ENCODE results near the gene PLCZ1.
"Not testable (repeated sequence)": the region's sequence is repeated elsewhere in the genome, so short reads cannot be mapped to it uniquely, and the experiment has no call there.

The PLCZ1 gene, protein sequence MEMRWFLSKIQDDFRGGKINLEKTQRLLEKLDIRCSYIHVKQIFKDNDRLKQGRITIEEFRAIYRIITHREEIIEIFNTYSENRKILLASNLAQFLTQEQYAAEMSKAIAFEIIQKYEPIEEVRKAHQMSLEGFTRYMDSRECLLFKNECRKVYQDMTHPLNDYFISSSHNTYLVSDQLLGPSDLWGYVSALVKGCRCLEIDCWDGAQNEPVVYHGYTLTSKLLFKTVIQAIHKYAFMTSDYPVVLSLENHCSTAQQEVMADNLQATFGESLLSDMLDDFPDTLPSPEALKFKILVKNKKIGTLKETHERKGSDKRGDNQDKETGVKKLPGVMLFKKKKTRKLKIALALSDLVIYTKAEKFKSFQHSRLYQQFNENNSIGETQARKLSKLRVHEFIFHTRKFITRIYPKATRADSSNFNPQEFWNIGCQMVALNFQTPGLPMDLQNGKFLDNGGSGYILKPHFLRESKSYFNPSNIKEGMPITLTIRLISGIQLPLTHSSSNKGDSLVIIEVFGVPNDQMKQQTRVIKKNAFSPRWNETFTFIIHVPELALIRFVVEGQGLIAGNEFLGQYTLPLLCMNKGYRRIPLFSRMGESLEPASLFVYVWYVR

DNA sequence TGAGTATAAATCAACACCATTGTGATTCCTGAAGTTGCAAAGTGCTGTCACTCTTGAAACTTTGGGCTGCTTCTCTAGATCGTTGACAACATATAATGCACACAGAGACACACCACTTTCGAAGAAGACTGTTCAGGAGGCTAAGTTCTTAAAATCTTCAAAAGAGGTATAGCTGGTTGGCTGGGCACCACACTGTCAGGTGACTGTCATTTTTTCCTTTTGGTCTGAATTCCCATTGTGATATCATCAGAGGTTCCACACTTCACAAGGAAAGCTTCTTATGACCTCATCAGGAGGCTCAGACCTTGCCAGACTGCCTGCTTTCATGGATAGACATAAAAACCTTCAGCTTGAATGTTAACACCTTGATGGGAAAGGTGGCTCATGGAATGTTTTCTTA, at the start of gene PLCZ1, which contains the start of gene CAPZA3:
Gene PLCZ1 (minus strand): TSS at position 194 of the 400 bp plus-strand sequence. CDS start 641 bp downstream, outside the sequence.
Gene CAPZA3 (plus strand): TSS at position 301 of the 400 bp plus-strand sequence. CDS start 150 bp downstream, outside the sequence.
- DNase-seq: no peak

DNA sequence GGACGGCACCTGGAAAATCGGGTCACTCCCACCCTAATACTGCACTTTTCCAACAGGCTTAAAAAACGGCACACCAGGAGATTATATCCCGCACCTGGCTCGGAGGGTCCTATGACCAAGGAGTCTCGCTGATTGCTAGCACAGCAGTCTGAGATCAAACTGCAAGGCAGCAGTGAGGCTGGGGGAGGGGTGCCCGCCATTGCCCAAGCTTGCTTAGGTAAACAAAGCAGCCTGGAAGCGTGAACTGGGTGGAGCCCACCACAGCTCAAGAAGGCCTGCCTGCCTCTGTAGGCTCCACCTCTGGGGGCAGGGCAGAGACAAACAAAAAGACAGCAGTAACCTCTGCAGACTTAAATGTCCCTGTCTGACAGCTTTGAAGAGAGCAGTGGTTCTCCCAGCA, 47.7 kb upstream of the PLCZ1 start:
- DNase-seq: not testable (repeated sequence)

DNA sequence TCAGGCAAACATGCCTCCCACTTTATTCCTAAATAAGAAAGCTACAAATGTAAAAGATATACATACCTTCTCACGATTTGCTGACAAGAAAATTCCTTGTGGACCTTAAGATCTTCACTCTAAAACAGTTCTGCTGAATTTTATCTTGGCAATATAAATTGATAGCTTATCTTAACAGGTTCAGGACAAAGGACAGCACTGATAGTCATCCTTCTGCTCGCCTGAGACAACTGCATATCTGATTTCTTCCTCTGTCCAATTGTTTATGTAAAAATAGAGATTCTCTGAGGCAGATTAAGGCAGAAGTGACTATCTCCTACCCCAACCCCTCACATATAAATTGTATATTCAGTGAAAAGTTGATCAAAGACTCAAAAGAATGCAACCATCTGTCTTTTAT, 45.0 kb upstream of the PLCZ1 start:
- DNase-seq: no peak

DNA sequence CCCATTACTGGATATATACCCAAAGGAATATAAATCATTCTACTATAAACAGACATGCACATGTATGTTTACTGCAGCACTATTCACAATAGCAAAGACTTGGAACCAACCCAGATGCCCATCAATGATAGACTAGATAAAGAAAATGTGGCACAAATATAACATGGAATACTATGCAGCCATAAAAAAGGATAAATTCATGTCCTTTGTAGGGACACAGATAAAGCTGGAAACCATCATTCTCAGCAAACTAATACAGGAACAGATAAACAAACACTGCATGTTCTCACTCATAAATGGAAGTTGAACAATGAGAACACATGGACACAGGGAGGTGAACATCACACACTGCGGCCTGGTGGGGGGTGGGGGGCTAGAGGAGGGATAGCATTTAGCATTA, 28.7 kb upstream of the PLCZ1 start:
- DNase-seq: not testable (repeated sequence)

DNA sequence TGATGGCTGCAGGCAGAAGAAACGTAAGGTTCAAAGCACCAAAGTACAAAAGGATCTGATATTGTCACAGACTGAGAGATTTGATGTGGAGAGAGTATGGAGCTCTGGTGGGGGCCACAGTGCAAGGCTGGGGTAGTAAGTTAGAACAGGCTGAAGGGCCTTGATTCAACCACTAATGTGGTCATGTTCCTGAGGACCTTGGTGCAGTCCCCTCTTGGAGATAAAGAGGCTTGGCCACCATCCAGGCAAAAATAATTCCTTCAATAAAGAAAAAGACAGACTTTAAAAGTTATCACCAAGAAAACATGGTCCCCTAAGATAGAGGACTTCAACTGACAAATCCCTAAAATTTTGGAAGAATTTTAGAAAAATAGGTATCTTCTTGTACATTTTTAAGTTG, 17.5 kb upstream of the PLCZ1 start:
- DNase-seq: no peak

DNA sequence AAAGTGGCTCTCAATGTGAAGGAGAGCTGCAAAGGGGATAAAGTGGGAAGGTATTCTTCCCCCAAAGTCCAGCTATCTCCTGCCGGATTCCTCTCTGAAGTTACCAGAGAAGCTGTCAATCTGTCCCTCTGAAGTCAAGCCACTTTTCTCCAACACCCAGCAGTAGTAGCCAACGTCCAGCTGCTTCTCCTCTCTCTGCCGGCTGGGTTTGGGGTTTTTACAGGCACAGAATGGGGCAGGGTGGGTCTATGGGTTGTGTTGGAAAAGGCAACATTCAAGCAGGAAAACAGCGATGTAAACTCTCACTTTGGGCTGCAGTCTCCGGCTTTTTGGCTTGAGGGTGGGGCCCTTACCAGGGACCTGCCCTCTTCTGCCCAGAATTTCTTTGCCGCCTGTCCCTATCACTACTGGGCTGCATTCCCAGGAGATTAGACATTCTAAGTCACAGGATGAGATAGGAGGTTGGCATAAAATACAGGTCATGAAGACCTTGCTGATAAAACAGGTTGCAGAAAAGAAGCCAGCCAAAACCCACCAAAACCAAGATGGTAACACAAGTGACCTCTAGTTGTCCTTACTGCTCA, 16.4 kb upstream of the PLCZ1 start:
- DNase-seq: no peak

DNA sequence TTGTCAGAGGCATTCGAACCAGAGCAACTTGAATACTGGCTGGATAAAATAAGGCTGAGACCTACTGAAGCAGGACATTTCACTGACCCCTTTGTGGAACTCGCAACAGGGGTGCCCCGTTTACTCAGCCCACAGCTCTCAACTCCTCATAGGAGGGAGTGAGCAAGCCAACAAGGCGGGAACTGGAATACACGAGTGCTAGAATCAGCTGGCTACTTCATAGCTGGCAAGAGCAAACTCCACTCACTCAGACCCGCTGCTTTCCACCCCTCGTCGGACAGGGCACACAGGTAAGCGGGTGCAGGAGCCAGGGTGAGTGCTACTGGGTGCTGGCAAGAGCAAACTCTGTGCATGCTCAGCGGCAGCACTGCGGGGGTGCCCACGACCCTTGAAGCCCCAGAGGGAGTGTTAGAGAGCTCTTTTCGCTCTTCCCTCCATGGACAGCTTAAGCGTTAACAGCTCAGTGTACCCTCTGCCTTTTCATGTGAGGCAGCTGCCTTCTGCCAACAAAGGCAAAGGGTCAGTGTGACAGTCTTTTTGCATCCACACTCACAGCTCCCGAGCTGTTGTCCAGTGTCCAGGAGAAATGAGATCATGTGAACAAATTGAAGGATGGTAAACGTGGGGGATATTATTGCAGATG, 15.8 kb upstream of the PLCZ1 start:
- no peak for DNase-seq

DNA sequence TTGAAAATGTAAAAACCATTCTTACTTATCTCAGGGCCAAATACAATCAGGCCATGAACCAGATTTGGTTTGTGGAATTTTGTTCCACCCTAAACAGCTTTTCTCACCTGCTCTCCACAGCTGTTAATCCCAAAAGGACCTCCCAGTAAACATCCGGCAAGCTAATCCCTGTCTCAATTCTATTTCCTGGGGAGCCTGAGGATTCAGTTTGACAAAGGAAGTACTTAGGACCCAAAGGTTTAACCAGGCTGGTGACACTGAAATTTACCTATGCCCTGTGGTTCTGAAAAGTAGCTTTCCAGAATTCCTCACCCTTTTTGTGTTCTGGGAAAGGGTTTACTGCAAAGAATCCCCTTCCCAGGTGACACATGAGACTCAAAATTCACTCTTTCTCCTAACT, 15.1 kb upstream of the PLCZ1 start:
- DNase-seq: no peak

DNA sequence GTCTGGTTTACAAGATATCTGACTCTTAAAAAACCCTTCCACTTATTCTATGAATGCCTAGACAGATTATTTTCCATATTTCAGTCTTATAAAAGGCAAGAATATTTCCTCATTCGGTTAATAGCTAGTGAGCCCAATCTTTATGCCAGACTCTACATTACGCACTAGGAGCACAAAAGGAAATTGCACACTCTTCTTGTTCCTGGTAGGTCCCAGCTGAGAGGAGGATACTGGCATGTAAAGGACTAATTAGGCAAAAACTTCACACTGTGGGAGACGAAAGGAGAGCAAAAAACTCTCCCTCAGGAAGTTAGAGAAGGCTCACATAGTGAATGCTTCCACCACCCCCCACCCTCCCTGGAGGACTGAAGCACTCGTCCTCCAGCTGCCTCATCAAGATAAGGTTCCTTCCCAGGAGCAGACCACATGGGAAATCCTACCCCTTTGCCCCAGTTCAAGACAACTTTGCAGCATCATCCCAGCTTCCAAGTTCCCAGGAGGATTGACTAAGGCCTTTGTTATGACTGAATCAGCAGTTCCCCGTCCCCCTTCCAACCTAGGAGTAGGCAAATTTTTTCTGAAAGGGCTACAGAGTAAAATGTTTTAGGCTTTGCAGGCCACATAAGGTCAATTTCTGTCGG, 14.6 kb upstream of the PLCZ1 start:
- no peak for DNase-seq

DNA sequence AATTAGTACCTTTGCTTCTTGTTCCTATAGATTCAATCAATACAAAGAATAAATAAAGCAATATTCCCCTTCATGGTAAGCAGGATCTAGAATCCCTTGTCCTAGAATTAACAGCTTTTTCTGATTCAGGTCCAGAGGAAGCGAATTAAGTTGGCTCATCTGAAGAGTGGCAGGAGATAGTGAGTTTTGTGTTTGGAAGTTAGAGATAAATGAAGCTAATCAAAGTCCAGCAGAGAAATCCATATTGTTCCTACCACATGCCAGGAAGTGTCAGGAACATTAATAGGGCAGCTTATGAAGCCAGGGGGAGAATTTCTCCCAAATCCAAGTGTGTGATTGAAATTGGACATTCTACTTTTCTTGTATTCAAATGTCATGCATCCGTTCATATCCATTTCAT, 14.1 kb upstream of the PLCZ1 start:
- no peak for DNase-seq

DNA sequence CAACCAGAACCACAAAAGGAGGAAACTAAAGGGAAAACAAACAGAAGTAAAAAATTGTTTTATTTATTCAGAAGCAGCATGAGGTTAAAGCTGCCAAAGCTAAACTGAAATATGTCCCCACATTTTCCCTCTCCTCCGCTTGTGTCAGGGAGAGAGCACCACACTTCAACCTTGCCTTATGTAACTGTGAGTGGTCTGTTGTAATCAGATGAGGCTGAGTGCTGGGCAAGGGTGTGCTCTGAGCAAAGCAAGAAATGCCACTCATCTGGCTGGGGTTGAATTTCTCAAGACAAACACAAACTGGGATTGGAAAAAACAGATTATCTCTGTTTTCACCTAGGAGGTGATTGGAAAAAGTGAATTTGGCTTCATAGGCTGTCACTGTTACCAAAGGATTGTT, 12.3 kb upstream of the PLCZ1 start:
- peak in 1 of 3 experiments; percentile 29 for DNase-seq

DNA sequence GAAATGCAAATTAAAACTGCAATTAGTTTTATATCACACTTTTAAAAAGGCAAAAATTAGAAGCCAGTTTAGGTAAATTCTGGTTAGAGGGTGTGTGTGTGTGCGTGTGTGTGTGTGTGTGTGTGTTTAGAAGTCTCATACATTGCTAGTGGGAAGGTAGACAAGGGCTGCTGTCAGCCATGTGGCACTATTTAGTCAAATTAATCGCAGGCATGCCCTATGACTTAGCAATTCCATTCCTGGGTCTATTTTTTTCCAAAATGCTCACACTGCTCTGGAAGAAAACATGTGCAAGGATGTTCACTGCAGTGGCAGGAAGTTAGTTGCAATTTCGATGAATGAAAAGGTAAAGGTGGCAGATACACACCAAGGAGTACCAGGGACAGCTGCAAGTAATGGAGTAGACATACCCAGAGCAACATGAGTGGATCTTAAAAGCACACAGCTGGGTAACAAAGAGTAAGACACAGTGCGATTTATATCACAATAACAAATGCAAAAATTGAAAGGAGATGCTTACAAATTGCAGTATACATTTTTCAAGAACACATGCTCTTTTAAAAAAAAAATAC, 11.7 kb upstream of the PLCZ1 start:
- no peak for DNase-seq

DNA sequence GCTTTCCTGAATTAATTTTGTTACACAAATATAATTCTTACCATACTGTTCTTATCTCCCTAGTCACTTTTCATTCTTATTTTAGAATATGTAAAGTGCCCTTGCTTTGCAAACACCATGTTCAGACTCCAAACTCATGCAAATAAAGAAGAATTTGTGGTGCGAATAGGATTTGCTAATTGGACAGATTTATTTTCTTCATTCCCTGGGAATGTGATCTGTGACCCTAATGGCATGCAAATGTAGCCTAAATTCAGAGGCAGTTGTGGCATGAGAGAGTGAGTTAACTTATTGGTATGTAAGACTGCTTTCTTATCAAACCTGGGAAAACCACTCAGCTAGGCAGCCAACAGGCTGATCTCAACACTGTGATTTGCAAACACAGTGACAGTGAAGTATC, 10.1 kb upstream of the PLCZ1 start:
- DNase-seq: no peak

DNA sequence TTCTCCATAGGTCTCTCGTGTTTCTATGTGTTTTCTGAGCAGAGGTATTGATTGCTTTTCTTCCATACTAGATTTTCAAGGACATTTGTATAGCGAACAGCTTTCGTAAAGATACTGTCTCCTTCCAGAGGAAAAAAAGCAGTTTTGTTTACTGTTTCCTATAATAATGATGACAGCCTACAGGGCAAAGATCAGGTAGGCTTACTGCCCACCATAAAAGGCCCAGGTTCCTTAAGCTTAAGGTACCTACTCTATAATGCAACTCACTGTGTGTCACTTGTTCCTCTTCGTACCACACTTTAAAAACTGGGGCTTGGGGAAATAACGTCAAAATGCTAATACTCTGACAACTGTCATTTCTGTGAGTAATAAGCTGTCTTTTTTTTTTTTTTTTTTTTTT, 6.7 kb downstream of the PLCZ1 start:
- no peak for DNase-seq

DNA sequence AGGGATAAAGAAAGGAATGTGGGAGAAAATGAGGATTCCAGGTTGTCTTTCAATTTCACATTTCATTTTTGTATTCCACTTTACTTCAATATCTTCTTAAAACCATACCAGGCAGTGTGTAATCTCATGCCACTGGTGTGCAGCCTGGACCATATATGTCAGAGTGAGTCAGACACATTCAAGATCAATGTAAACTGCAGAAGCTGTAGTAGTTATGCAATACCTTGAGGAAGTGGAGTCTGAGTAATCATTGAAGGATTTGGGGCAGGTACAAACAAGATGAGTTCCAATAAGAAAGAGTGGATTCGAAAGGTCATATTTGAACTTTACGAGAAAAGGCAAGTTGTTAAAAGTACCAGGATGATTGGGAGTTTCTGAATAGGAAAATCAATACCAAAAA, 14.1 kb downstream of the PLCZ1 start:
- no peak for DNase-seq

DNA sequence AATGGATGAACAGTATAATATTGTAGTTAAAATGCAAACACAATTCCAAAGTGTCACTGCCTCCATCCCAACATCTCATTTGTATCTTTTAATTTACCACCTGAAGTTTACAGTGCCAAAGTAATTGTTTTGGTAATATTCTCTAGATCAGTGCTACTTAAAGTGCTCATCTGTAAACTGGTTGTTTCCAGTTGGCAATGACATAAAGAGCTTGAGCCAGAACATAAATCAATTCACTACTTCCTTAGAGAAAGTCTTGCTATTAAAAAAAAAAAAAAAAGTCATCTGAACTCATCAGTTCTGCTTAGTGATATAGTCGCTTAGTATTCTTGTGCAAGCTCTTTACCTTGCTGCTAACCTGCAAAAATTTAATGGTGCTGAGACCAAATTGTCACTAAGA, 16.4 kb downstream of the PLCZ1 start:
- DNase-seq: peak in 1 of 3 experiments; percentile 25

DNA sequence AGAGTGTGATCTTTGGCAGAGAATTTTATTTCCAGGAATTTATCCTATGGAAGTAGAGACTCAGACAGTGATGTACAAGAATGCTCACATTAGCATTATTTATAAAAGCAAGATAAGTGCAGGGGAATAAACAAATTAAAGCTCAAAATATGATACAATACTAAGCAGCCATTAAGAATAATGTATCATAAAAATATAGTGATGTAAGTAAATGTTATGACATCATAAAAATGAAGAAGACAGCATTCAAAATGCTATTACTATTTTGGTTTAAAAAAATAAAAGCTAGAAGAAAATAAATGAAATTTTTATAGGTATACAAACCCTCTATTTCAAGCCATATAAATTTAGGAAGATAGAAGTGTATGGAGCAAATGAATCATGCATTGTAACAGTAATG, 17.1 kb downstream of the PLCZ1 start:
- no peak for DNase-seq

DNA sequence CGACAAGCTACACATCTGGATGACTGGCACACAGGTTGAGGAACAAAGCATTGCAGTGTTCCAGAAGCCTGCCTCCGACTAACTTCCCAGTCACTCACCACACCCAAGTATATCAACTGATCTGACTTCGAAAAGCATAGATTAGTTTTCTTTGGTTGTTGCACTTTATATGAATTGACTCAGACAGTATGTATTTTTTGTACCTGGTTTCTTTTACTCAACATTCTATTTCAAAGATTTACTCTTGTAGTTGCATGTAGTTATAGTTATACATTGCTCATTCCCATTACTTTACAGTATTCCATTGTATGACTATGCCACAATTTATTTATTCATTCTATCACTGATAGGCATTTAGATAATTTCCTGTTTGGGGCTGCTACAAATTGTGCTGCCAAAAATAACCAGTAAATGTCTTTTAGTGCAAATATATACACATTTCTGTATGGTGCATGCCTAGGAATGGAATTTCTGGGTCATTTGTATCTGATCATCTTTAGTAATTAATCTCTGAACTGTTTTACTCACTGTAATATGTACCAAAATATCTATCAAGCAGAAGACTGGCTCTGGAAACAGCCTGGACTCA, 17.8 kb downstream of the PLCZ1 start:
- no peak for DNase-seq

DNA sequence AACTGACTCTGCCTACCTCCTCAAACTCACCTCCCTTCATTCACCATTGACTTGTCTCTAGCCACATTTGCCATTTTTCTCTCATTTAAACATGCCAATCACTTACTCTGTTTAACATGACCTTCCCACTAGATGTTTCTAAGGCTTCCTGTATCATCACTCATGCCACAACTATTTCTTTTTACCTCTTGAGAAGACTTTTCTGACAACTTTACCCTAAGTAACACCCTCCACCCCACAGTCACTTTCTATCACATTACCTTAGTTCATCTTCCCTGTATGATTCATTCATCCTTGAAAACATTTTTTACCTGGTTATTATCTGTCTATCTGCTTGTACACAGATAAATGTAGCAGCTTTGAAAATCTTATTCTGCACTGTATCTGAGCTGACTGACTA, 19.4 kb downstream of the PLCZ1 start:
- DNase-seq: no peak

DNA sequence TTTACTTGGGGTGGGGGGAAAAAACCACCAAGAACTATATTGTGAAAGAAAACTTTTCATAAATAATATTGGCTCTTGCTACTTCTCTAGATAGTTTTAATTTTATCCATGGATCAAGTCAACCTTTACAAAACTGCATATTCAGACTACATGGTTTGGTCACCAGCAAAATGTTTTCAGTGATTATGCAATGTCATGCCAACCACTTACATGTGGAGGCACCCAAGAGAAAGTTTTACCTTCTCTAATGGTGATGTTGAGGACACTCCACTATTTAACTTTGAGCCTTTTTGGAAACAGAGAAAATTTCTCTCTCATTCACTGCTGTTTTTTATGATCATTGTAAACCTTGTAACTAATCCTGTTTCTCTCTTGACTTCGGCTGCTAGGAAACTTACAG, 21.6 kb downstream of the PLCZ1 start:
- no peak for DNase-seq

DNA sequence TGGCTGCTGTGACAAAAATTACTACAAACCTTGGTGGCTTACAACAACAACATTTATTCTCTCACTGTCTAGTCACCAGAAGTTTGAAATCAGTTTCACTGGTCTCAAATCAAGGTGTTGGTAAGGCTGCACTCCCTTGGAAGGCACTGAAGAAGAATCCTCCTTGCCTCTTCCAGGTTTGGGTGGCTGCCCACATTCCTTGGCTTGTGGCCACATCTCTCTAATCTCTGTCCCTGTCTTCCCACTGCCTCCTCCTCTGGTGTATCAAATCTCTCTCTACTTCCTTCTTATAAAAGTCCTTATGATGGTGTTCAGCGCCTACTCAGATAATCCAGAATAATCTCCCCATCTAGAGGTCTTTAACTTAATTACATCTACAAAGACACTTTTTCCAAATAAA, 31.0 kb downstream of the PLCZ1 start:
- DNase-seq: no peak

DNA sequence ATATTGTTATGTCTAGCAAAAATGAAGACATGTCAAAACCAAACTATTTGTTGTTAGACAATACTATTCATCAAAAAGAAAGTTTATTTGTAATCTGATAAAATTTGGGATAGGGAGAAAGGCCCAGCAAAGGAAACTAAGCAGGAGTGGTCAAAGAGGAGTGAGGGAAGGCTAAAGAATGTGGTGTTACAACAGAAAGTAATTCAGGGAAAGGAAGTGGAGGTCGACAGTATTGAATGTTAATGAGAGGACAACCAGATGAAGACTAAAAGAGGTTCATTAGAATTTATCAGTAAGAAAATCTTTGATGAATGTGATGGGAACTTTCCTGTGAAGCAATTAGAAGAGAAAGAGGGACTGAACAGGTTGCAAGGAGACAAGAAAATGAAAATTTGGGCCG, 33.9 kb downstream of the PLCZ1 start:
- DNase-seq: no peak

Data from NCI-H1417 (cell line).